ENCODE results near the gene MACIR.

Gene MACIR

DNA sequence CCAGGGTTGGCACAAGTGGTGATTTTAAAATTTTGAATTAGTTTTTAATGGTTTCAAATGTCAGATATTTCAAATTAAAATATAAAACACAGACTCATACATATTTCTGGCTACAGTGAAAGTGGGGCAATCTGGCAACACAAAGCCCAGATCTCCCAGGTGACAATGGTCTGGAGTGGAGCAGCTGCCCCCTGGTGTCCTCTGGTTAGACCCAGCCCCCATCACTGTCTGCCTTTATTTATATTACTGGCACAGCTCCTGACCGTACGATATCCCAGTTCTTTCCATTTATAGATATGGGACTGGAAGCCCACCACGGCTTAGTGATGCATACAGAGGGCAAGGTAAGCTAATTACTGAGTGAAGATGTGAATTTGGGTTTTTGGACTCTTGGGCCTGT lies 37.3 kb downstream of the MACIR start:
- TF ChIP-seq, protein P1, sequence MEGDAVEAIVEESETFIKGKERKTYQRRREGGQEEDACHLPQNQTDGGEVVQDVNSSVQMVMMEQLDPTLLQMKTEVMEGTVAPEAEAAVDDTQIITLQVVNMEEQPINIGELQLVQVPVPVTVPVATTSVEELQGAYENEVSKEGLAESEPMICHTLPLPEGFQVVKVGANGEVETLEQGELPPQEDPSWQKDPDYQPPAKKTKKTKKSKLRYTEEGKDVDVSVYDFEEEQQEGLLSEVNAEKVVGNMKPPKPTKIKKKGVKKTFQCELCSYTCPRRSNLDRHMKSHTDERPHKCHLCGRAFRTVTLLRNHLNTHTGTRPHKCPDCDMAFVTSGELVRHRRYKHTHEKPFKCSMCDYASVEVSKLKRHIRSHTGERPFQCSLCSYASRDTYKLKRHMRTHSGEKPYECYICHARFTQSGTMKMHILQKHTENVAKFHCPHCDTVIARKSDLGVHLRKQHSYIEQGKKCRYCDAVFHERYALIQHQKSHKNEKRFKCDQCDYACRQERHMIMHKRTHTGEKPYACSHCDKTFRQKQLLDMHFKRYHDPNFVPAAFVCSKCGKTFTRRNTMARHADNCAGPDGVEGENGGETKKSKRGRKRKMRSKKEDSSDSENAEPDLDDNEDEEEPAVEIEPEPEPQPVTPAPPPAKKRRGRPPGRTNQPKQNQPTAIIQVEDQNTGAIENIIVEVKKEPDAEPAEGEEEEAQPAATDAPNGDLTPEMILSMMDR (IDR thresholded peaks at IDR 0.05; ENCODE audit: low read depth, low read length), result no peak
- DNase-seq (ENCODE audit: extremely low read depth, low read depth), result no peak

DNA sequence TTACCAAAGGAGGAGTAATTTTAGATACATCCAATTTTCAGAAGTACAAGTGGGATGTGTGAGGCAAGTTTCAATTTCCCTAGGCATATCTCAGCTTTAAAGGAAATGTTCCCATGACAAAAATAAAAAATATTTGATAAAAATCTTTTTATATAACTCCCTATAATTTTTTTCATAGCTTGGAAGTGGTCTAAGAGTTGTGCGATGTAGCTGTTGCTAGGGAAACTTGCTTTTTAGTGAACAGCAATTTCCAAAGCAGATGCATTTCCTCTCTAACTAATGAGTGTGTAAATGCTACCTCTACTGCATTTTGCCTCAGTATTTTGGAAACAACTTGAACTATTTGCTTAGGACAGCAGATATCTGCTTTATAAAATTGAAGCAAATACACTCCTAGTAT lies 39.6 kb downstream of the MACIR start:
- no peak for DNase-seq (ENCODE audit: extremely low read depth, low read depth)
- TF ChIP-seq, protein P1 (IDR thresholded peaks at IDR 0.05; ENCODE audit: low read depth, low read length), result no peak

DNA sequence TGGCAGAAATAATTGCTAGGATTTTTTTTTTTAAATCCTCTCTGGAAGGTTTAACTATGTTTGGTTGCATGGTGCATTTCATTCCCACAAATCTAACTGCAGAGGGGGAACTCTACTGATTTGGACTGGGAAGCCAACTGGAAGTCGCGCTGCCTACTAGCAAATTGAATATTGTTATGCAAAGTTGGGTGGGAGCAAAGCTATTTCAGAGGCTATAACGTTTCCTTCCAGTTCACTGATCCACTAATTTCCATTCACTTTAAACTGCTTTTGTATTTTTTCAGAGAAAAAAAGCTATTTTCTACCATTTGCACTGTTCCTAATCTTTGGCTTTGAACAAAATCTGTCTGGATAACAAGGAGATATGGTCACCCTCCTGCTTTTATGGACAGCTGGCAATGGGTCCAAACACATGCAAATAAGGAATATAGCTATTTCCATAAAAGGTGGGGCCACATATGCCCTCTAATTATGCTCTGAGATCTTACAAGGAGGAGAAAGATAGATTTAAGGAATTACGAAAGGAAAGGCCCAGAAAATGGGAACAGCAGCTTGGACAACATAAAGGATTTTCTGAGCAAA lies 40.1 kb downstream of the MACIR start:
- TF ChIP-seq, protein P1 (IDR thresholded peaks at IDR 0.05; ENCODE audit: low read depth, low read length), result no peak
- no peak for DNase-seq (ENCODE audit: extremely low read depth, low read depth)

DNA sequence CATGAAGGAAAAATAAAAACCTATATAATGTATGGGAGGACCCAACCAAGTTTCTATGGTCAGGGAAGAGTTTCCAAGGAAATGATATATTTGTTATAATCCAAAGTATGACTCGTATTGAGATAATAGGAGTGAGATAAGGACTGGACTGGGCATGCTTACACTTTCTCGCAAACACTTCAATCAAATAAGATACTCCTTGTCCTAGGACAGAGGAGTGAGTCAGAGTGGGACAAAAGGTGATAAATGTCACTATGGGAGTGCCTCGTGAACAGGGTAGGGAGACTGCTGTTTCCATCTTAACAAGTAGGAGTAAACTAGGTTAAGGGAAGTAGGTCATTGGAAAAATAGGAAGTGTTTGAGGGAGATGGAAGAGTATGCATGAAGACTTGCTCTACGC lies 47.2 kb downstream of the MACIR start:
- TF ChIP-seq, protein P1 (IDR thresholded peaks at IDR 0.05; ENCODE audit: low read depth, low read length), result no peak
- DNase-seq (ENCODE audit: extremely low read depth, low read depth), result no peak

DNA sequence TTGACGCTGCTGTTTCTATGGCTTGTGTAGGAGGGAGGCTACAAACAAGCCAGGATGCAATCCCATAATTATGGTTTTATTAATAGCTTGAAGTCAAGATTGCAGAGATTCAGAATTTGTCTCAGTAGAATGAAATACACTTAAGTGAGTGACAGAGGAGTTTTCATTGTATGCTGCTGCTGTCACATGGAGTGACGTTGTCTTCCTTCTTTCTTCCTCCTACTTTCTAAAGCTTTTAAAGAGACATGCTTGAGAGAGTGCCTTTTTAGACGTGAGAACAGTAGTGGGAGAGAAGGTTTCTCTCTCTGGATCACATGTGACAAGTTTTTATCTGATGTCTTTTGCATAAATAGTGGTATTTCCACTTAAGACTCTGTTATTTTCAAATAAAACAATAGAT lies 48.9 kb downstream of the MACIR start:
- TF ChIP-seq, protein P1 (IDR thresholded peaks at IDR 0.05; ENCODE audit: low read depth, low read length), result no peak
- no peak for DNase-seq (ENCODE audit: extremely low read depth, low read depth)

DNA sequence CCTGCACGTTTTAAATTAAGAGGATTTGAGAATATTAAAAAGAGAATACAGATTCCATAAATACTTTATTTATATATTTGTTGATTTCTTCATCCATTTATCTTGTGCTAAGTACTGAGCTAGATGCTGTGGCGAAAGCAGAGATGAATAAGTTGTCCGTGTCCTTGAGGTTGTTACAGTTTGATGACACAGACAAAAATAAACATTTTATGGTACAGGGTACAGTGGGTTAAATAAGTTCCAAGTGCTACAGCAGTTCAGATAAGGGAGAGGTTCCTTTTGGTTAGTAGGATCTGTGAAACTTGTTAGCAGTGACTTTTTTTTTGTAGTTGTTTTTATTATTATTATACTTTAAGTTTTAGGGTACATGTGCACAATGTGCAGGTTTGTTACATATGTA lies 50.2 kb downstream of the MACIR start:
- DNase-seq (ENCODE audit: extremely low read depth, low read depth), result no peak
- TF ChIP-seq, protein P1 (IDR thresholded peaks at IDR 0.05; ENCODE audit: low read depth, low read length), result no peak

DNA sequence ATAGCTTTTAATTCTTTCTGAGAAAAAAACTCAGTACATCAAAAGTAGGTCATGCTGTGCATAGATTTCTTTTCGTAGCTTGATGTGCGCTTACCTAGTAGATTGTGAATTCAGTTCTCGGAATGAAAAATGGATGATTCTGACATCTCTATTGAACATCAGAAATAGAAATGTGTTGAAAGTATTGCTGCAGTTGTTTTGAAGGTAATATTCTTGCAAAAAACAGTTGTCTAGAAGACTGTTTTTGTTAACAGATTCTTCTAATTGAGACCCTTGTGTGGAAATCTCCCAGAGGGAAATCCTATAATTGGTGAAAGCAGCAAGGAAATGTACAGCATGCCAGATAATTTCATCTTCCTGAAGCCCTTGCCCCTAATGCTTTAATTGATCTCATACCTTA lies 54.5 kb downstream of the MACIR start:
- TF ChIP-seq, protein P1 (IDR thresholded peaks at IDR 0.05; ENCODE audit: low read depth, low read length), result no peak
- DNase-seq (ENCODE audit: extremely low read depth, low read depth), result no peak

All from AG09319 (cell line).